SK-N-SH (cell line): ENCODE data around the gene CPLX1. TPM values are rescaled to one million over a fixed set of nuclear protein-coding genes. Genes with fewer than 3 reads are reported as not detected.
A peak's percentile ranks its signal among the peaks of the same experiment; 100 is the strongest.

Experiments used
- CTCF ChIA-PET: fragments of 300-600, 350-600 bp; formaldehyde crosslinking; extraction: SDS; loops from one replicate; lab custom pipeline; 2021; lab: Yijun Ruan, JAX
- POLR2A ChIA-PET: fragments of 350-600 bp; sonication (Branson Sonifier 250); formaldehyde crosslinking; extraction: SDS; loops from one replicate; lab custom pipeline; 2020; ENCODE audit warnings: antibody characterized with exemption, inconsistent platforms; lab: Yijun Ruan, JAX
- DNase-seq: peaks from one replicate; pipeline ENCODE4 v3.0.0; 2012
- H2AFZ ChIP-seq: fragments of 200-600 bp; sonication (generic); 2 replicates; pipeline ENCODE4 v1.8.1; 2016; ENCODE audit warnings: antibody characterized with exemption, mild to moderate bottlenecking, low read depth
- H3F3A ChIP-seq: fragments of 200-600 bp; sonication (generic); replicated peaks from 2 replicates; pipeline ENCODE3; 2016; ENCODE audit warnings: antibody characterized with exemption, mild to moderate bottlenecking; ENCODE audit not compliant: insufficient read depth
- H3K27ac ChIP-seq, 2 experiments: fragments of 200-500 bp in 1 of 2; fragments of 200-600 bp in 1 of 2; sonication (Bioruptor generic) in 1 of 2; sonication (generic), shearing (Covaris generic) in 1 of 2; 2 replicates each; pipeline versions ENCODE4 v1.5.1 to v1.6.1; 2014 to 2016; ENCODE audit warnings: low read depth in 2 of 2, inconsistent platforms in 1 of 2, low read length in 1 of 2, mild to moderate bottlenecking in 1 of 2, mixed read lengths in 1 of 2
- H3K27me3 ChIP-seq: fragments of 200-600 bp; sonication (generic), shearing (Covaris generic); 2 replicates; pipeline ENCODE4 v1.6.1; 2016; ENCODE audit warnings: mixed run types; ENCODE audit not compliant: insufficient read depth
- H3K36me3 ChIP-seq, 2 experiments: fragments of 200-500 bp in 1 of 2; fragments of 200-600 bp in 1 of 2; sonication (Bioruptor generic) in 1 of 2; sonication (generic) in 1 of 2; replicated peaks in 1 of 2; 2 replicates each; pipeline versions ENCODE3 to v1.5.1; 2014 to 2016; ENCODE audit warnings: low read length in 1 of 2, mild to moderate bottlenecking in 1 of 2; ENCODE audit not compliant: insufficient read depth in 2 of 2, control insufficient read depth in 1 of 2
- H3K4me1 ChIP-seq, 2 experiments: fragments of 200-500 bp in 1 of 2; fragments of 200-600 bp in 1 of 2; sonication (Bioruptor generic) in 1 of 2; sonication (generic), shearing (Covaris generic) in 1 of 2; 2 replicates each; pipeline versions ENCODE4 v1.5.1 to v1.6.1; 2014 to 2016; ENCODE audit warnings: low read depth in 1 of 2, low read length in 1 of 2, mixed run types in 1 of 2; ENCODE audit not compliant: insufficient read depth in 2 of 2, control insufficient read depth in 1 of 2
- H3K4me2 ChIP-seq: fragments of 200-600 bp; sonication (generic), shearing (Covaris generic); 2 replicates; pipeline ENCODE4 v1.6.1; 2017; ENCODE audit warnings: mixed run types
- H3K4me3 ChIP-seq, 2 experiments: fragments of 200-500 bp in 1 of 2; fragments of 200-600 bp in 1 of 2; sonication (Bioruptor generic) in 1 of 2; sonication (generic), shearing (Covaris generic) in 1 of 2; 2 replicates each; pipeline versions ENCODE4 v1.5.1 to v1.8.1; 2014 to 2016; ENCODE audit warnings: low read depth in 2 of 2, inconsistent platforms in 1 of 2, low read length in 1 of 2, mild to moderate bottlenecking in 1 of 2, mixed read lengths in 1 of 2, moderate library complexity in 1 of 2
- H3K79me2 ChIP-seq: fragments of 200-600 bp; sonication (generic); 2 replicates; pipeline ENCODE4 v1.8.1; 2017; ENCODE audit warnings: mild to moderate bottlenecking; ENCODE audit not compliant: insufficient read depth
- H3K9ac ChIP-seq: fragments of 200-600 bp; sonication (generic); 2 replicates; pipeline ENCODE4 v1.6.1; 2017; ENCODE audit warnings: mixed run types
- H3K9me2 ChIP-seq: fragments of 200-600 bp; sonication (generic); 2 replicates; pipeline ENCODE4 v1.6.1; 2017; ENCODE audit warnings: mixed run types
- H3K9me3 ChIP-seq: fragments of 200-600 bp; sonication (generic); 2 replicates; pipeline ENCODE4 v1.6.1; 2017; ENCODE audit warnings: mixed run types, mild to moderate bottlenecking, moderate library complexity
- H4K20me1 ChIP-seq: fragments of 200-600 bp; sonication (generic); 2 replicates; pipeline ENCODE4 v1.6.1; 2017; ENCODE audit warnings: mild to moderate bottlenecking, mixed run types; ENCODE audit not compliant: insufficient read depth
- FOXJ3 ChIP-seq: sonication (generic); formaldehyde crosslinking; IDR thresholded peaks from 2 replicates; pipeline ENCODE4 v1.5.1; 2020; ENCODE audit warnings: mild to moderate bottlenecking, missing genetic modification reagents
- FOXM1 ChIP-seq: IDR thresholded peaks from 2 replicates; pipeline ENCODE4 v1.4.0; 2012; ENCODE audit warnings: low read depth, mild to moderate bottlenecking
- GATA2 ChIP-seq: sonication (generic); formaldehyde crosslinking; IDR thresholded peaks from 2 replicates; pipeline ENCODE4 v1.5.0; 2020; ENCODE audit warnings: mild to moderate bottlenecking, missing genetic modification reagents
- NRF1 ChIP-seq: IDR thresholded peaks from 2 replicates; pipeline ENCODE4 v1.6.1; 2012; ENCODE audit warnings: low read depth, mild to moderate bottlenecking, low read length
- TEAD4 ChIP-seq: IDR thresholded peaks from 2 replicates; pipeline ENCODE4 v1.4.0; 2012; ENCODE audit warnings: mild to moderate bottlenecking, borderline replicate concordance; ENCODE audit not compliant: insufficient read depth
- USF2 ChIP-seq: fragments of 150-350 bp; IDR thresholded peaks from 2 replicates; pipeline ENCODE4 v1.6.1; 2017; ENCODE audit warnings: antibody characterized with exemption, low read length, low read depth, borderline replicate concordance
- WGBS: methylation state at CpG from one replicate; pipeline ENCODE4 v1.1.6; 2017; ENCODE audit warnings: low lambda C conversion rate; 5-methylcytosine and 5-hydroxymethylcytosine counted together
- polyA plus RNA-seq, 3 experiments: library from polyadenylated mRNA; depleted of rRNA; stranded (reverse); fragments of >200 nt; gene quantifications; 2 replicates each; pipeline ENCODE4 v1.2.3, GENCODE V29; 2012
- TF ChIP-seq, protein P1 (sequence below): IDR thresholded peaks from 2 replicates; pipeline ENCODE4 v1.4.0; 2012; ENCODE audit warnings: low read depth, borderline replicate concordance
- TF ChIP-seq, protein P2 (sequence below): IDR thresholded peaks from 2 replicates; pipeline ENCODE4; 2012

The CPLX1 gene
- polyA plus RNA-seq, 1 of the 3 experiments (the other 2 are of a cell fraction): 0.56 TPM

- TF ChIP-seq, protein P1, sequence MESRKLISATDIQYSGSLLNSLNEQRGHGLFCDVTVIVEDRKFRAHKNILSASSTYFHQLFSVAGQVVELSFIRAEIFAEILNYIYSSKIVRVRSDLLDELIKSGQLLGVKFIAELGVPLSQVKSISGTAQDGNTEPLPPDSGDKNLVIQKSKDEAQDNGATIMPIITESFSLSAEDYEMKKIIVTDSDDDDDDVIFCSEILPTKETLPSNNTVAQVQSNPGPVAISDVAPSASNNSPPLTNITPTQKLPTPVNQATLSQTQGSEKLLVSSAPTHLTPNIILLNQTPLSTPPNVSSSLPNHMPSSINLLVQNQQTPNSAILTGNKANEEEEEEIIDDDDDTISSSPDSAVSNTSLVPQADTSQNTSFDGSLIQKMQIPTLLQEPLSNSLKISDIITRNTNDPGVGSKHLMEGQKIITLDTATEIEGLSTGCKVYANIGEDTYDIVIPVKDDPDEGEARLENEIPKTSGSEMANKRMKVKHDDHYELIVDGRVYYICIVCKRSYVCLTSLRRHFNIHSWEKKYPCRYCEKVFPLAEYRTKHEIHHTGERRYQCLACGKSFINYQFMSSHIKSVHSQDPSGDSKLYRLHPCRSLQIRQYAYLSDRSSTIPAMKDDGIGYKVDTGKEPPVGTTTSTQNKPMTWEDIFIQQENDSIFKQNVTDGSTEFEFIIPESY: no peak
- no peak for TF ChIP-seq USF2
- TF ChIP-seq, protein P2, sequence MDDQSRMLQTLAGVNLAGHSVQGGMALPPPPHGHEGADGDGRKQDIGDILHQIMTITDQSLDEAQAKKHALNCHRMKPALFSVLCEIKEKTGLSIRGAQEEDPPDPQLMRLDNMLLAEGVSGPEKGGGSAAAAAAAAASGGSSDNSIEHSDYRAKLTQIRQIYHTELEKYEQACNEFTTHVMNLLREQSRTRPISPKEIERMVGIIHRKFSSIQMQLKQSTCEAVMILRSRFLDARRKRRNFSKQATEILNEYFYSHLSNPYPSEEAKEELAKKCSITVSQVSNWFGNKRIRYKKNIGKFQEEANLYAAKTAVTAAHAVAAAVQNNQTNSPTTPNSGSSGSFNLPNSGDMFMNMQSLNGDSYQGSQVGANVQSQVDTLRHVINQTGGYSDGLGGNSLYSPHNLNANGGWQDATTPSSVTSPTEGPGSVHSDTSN: no peak
These were observed 36.1 kb downstream of the CPLX1 start (continued) for GRCh38 chr4:789571-790465.

DNA sequence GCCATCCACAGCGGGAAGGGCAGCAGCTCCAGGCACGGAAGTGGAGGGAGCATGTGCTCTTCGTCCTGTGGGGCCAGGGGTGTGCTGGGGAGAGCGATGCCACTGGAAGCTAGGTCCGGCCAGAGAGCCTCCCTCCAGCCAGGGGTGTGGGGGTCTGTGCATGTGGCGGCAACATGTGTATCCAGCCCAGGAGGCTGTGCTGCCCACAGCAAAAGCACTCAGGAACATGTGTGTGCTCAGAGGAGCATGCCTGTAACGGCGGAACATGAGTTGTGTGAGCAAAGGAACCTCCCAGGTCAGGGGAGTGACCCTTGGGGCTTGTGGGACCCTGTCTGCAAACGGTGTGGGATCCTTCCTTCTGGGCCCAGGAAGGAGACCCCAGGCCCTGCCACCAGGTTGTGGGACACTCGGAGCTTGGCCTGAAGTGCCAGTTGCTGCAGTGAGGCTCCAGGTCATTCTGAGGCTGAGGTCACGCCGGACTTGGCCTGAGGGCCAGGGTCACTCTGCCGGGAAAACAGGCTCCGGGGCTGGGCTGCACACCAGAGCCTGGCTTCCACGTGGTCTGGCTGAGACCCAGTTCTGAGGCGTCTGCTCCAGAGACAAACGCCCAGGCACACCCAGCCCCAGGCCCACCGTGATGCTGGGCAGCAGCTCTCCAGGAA lies 37.2 kb downstream of the CPLX1 start:
- H3K36me3 ChIP-seq: no peaks in the 10 kb centered on the region
- WGBS: 72% methylated on average over 3 of the region's 18 CpGs
- H3K4me1 ChIP-seq: peaks cover 0 to 38% of the 10 kb centered on the region in 2 experiments; a peak in 1 of 4 replicates
- H3K27me3 ChIP-seq: no peaks in the 10 kb centered on the region
- H3F3A ChIP-seq: no peaks in the 10 kb centered on the region
- no peaks in the 10 kb centered on the region for H3K79me2 ChIP-seq
- no peak overlapping the region for H3K9ac ChIP-seq
- no peaks in the 10 kb centered on the region for H3K9me3 ChIP-seq
- ChIA-PET CTCF (interaction anchor here (1.4 kb wide), 1 partner anchor 47 kb away, joined by 3 read pairs; no protein-coding TSS in a partner anchor), POLR2A (no interaction called here)
- DNase-seq: peak; percentile 69
- H3K4me3 ChIP-seq: no peak overlapping the region
- H3K4me2 ChIP-seq: no peak overlapping the region
- peak overlapping the region in 1 of 2 experiments; percentile 65; a peak in 1 of 4 replicates for H3K27ac ChIP-seq
- no peak overlapping the region for H2AFZ ChIP-seq
- TF ChIP-seq TEAD4 (no peak), GATA2 (CRISPR knock-in tag) (no peak), FOXM1 (no peak), NRF1 (no peak), FOXJ3 (no peak)
- no peaks in the 10 kb centered on the region for H3K9me2 ChIP-seq
- H4K20me1 ChIP-seq: no peaks in the 10 kb centered on the region
